HepG2 (cell line): Measurements from ENCODE around the gene LSS. TPM values are rescaled to one million over a fixed set of nuclear protein-coding genes. Genes with fewer than 3 reads are reported as not detected.

Experiments
- EEA1 ChIP-seq: sonication (generic); formaldehyde crosslinking; IDR thresholded peaks from 2 replicates; pipeline ENCODE4 v1.5.1; 2020; ENCODE audit warnings: mild to moderate bottlenecking, missing genetic modification reagents, borderline replicate concordance
- GPN1 ChIP-seq: sonication (generic); formaldehyde crosslinking; IDR thresholded peaks from 2 replicates; pipeline ENCODE4 v1.5.1; 2020; ENCODE audit warnings: missing genetic modification reagents, borderline replicate concordance
- STAT5B ChIP-seq: sonication (generic); formaldehyde crosslinking; IDR thresholded peaks from 2 replicates; pipeline ENCODE4 v1.4.0; 2020; ENCODE audit warnings: missing genetic modification reagents
- TAF1 ChIP-seq: sonication (generic); formaldehyde crosslinking; IDR thresholded peaks from 2 replicates; pipeline ENCODE4 v1.4.0; 2020; ENCODE audit warnings: missing genetic modification reagents
- ZNF124 ChIP-seq: sonication (generic); formaldehyde crosslinking; IDR thresholded peaks from 2 replicates; pipeline ENCODE4 v1.4.0; 2020; ENCODE audit warnings: missing genetic modification reagents
- ZNF225 ChIP-seq: sonication (generic); formaldehyde crosslinking; IDR thresholded peaks from 2 replicates; pipeline ENCODE4 v1.4.0; 2020; ENCODE audit warnings: mild to moderate bottlenecking, missing genetic modification reagents
- ZNF546 ChIP-seq: sonication (generic); formaldehyde crosslinking; conservative IDR thresholded peaks from 2 replicates; pipeline ENCODE4 v1.8.1; 2023; ENCODE audit warnings: mild to moderate bottlenecking, missing genetic modification reagents
- ZNF766 ChIP-seq: sonication (generic); formaldehyde crosslinking; IDR thresholded peaks from 2 replicates; pipeline ENCODE4 v1.5.0; 2020; ENCODE audit warnings: missing genetic modification reagents, borderline replicate concordance
- ZNF772 ChIP-seq: sonication (generic); formaldehyde crosslinking; IDR thresholded peaks from 2 replicates; pipeline ENCODE4 v1.5.0; 2020; ENCODE audit warnings: mild to moderate bottlenecking, missing genetic modification reagents
- ZSCAN25 ChIP-seq: sonication (generic); formaldehyde crosslinking; IDR thresholded peaks from 2 replicates; pipeline ENCODE4 v1.8.0; 2022; ENCODE audit warnings: mild to moderate bottlenecking, missing genetic modification reagents
- ZSCAN31 ChIP-seq: sonication (generic); formaldehyde crosslinking; IDR thresholded peaks from 2 replicates; pipeline ENCODE4 v1.5.0; 2020; ENCODE audit warnings: low read depth, mild to moderate bottlenecking, missing genetic modification reagents
- polyA plus RNA-seq, 8 experiments: library from polyadenylated mRNA; depleted of rRNA in 3 of 8; stranded (reverse) in 7 of 8; unstranded in 1 of 8; fragments of >200 nt; fragmentation: Illumina TruSeq in 4 of 8; extraction: Trizol in 4 of 8; gene quantifications; 2 replicates each; pipeline versions ENCODE4 v1.2.1 to v1.2.3, GENCODE V29; 2011 to 2016; ENCODE audit warnings: low read depth in 4 of 8, missing spikeins in 1 of 8, mixed read lengths in 1 of 8; ENCODE audit not compliant: insufficient read depth in 1 of 8
- total RNA-seq, 5 experiments: library from RNA; depleted of rRNA; stranded (reverse); fragments of >200 nt; fragmentation: Illumina TruSeq; extraction: Trizol; gene quantifications; 2 replicates each; pipeline ENCODE4 v1.2.3, GENCODE V29; 2016; ENCODE audit warnings: low read depth in 1 of 5
- TF ChIP-seq, protein P1 (sequence below): sonication (generic); IDR thresholded peaks from 2 replicates; pipeline ENCODE4 v1.6.1; 2016; ENCODE audit warnings: low read depth, borderline replicate concordance
- TF ChIP-seq, protein P2 (sequence below): IDR thresholded peaks from 2 replicates; pipeline ENCODE4 v1.6.1; 2012; ENCODE audit warnings: inconsistent platforms
- TF ChIP-seq, protein P3 (sequence below): IDR thresholded peaks from 2 replicates; pipeline ENCODE4 v1.6.1; 2012; ENCODE audit warnings: low read length, improper control_type of control experiment
- TF ChIP-seq, protein P4 (sequence below), 2 experiments: fragments of 450-650 bp in 1 of 2; sonication (generic) in 1 of 2; formaldehyde crosslinking in 1 of 2; IDR thresholded peaks; 2 replicates each; pipeline versions ENCODE4 v1.6.1 to v1.8.0; 2016 to 2022; ENCODE audit warnings: antibody characterized with exemption in 1 of 2, mild to moderate bottlenecking in 1 of 2, missing genetic modification reagents in 1 of 2

LSS gene
- total and polyA plus RNA-seq, 2 of the 13 experiments (the other 11 are each of a cell fraction or from before 2014, with no cell fraction given) = 72.6 to 113 TPM

DNA sequence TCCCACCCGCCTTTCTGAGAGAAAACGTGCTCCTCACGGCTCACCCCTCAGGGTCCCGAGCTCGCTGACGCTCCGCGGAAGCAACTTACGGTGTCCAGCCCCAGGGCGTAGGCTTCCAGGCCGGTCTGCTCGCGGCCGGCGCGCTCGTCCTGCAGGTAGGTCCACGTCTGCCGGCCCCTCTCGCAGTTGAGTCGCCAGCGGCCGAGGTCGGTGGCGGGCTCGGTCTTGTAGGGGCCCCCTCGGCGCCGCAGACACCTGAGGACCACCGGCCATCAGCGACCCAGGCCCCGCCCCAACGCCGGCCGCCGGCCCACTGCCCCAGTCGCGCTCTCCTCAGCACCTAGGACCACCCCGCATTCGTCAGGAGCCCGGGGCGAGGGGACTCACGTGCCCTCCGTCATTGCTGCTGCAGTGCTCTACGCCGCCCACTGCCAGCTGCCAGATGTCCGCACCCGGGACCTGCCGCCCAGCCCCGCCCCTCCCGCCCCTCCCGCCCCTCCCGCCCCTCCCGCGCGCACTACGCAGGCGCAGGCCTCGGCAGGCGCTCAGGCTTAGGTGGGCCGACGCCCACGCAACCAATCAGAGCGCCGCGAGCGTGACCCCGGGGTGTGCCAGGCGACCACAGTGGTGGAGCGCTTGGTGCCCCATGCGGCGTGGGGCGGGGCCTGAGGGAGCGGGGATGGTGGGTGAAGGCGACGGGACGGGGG, at the start of gene LSS (continued):
- TF ChIP-seq, protein P1, sequence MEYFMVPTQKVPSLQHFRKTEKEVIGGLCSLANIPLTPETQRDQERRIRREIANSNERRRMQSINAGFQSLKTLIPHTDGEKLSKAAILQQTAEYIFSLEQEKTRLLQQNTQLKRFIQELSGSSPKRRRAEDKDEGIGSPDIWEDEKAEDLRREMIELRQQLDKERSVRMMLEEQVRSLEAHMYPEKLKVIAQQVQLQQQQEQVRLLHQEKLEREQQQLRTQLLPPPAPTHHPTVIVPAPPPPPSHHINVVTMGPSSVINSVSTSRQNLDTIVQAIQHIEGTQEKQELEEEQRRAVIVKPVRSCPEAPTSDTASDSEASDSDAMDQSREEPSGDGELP = peak; percentile 85
- TF ChIP-seq EEA1 (CRISPR knock-in tag) (peak; percentile 74), TAF1 (CRISPR knock-in tag) (peak; percentile 77), GPN1 (CRISPR knock-in tag) (no peak), ZNF546 (CRISPR knock-in tag) (peak; percentile 63; the same call in 1 of the 2 replicates), ZNF225 (CRISPR knock-in tag) (no peak), STAT5B (CRISPR knock-in tag) (0 out of 2 replicates have a peak, but pooled peaks have one; percentile 34), ZSCAN31 (CRISPR knock-in tag) (no peak), ZSCAN25 (CRISPR knock-in tag) (peak; percentile 52; the same call in 1 of the 2 replicates), ZNF124 (CRISPR knock-in tag) (0 out of 2 replicates have a peak, but pooled peaks have one; percentile 41), ZNF772 (CRISPR knock-in tag) (peak; percentile 43; the same call in 1 of the 2 replicates), ZNF766 (CRISPR knock-in tag) (0 out of 2 replicates have a peak, but pooled peaks have one; percentile 42)
- TF ChIP-seq, protein P2, sequence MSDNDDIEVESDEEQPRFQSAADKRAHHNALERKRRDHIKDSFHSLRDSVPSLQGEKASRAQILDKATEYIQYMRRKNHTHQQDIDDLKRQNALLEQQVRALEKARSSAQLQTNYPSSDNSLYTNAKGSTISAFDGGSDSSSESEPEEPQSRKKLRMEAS = peak; percentile 63
- TF ChIP-seq, protein P3, sequence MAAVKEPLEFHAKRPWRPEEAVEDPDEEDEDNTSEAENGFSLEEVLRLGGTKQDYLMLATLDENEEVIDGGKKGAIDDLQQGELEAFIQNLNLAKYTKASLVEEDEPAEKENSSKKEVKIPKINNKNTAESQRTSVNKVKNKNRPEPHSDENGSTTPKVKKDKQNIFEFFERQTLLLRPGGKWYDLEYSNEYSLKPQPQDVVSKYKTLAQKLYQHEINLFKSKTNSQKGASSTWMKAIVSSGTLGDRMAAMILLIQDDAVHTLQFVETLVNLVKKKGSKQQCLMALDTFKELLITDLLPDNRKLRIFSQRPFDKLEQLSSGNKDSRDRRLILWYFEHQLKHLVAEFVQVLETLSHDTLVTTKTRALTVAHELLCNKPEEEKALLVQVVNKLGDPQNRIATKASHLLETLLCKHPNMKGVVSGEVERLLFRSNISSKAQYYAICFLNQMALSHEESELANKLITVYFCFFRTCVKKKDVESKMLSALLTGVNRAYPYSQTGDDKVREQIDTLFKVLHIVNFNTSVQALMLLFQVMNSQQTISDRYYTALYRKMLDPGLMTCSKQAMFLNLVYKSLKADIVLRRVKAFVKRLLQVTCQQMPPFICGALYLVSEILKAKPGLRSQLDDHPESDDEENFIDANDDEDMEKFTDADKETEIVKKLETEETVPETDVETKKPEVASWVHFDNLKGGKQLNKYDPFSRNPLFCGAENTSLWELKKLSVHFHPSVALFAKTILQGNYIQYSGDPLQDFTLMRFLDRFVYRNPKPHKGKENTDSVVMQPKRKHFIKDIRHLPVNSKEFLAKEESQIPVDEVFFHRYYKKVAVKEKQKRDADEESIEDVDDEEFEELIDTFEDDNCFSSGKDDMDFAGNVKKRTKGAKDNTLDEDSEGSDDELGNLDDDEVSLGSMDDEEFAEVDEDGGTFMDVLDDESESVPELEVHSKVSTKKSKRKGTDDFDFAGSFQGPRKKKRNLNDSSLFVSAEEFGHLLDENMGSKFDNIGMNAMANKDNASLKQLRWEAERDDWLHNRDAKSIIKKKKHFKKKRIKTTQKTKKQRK = no peak
- TF ChIP-seq, protein P4, sequence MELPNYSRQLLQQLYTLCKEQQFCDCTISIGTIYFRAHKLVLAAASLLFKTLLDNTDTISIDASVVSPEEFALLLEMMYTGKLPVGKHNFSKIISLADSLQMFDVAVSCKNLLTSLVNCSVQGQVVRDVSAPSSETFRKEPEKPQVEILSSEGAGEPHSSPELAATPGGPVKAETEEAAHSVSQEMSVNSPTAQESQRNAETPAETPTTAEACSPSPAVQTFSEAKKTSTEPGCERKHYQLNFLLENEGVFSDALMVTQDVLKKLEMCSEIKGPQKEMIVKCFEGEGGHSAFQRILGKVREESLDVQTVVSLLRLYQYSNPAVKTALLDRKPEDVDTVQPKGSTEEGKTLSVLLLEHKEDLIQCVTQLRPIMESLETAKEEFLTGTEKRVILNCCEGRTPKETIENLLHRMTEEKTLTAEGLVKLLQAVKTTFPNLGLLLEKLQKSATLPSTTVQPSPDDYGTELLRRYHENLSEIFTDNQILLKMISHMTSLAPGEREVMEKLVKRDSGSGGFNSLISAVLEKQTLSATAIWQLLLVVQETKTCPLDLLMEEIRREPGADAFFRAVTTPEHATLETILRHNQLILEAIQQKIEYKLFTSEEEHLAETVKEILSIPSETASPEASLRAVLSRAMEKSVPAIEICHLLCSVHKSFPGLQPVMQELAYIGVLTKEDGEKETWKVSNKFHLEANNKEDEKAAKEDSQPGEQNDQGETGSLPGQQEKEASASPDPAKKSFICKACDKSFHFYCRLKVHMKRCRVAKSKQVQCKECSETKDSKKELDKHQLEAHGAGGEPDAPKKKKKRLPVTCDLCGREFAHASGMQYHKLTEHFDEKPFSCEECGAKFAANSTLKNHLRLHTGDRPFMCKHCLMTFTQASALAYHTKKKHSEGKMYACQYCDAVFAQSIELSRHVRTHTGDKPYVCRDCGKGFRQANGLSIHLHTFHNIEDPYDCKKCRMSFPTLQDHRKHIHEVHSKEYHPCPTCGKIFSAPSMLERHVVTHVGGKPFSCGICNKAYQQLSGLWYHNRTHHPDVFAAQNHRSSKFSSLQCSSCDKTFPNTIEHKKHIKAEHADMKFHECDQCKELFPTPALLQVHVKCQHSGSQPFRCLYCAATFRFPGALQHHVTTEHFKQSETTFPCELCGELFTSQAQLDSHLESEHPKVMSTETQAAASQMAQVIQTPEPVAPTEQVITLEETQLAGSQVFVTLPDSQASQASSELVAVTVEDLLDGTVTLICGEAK (IDR thresholded peaks at IDR 0.05) = no peak
- TF ChIP-seq, protein P4 (CRISPR knock-in tag; IDR thresholded peaks at IDR 0.05) = peak; percentile 30; the same call in 1 of the 2 replicates
